Stimulated activated CD8-positive, alpha-beta memory T cell treated with anti-CD3 and anti-CD28 coated beads, Interleukin-15, amount 100 ng/mL, for 4 hours (primary cell): Measurements from ENCODE around the gene LPP.
"Not testable (repeated sequence)": the region's sequence is repeated elsewhere in the genome, so short reads cannot be mapped to it uniquely, and the experiment has no call there.

Experiments used
- DNase-seq, 2 donors: peaks; one replicate each; pipeline ENCODE4 v3.0.0-alpha.2; 2020; ENCODE audit warnings: low read depth in 2 of 2

Gene LPP

GRCh38 chr3:188397766-188398705, 244.1 kb downstream of the LPP start:
- no peak for DNase-seq

- DNase-seq: no peak
Measured at GRCh38 chr3:188400494-188401243, 246.7 kb downstream of the LPP start.

GRCh38 chr3:188401244-188401993, 247.5 kb downstream of the LPP start:
- DNase-seq: no peak

- no peak for DNase-seq
Measured at GRCh38 chr3:188402229-188402628, 248.3 kb downstream of the LPP start.

- no peak for DNase-seq
Measured at GRCh38 chr3:188403404-188403803, 249.4 kb downstream of the LPP start.

- no peak for DNase-seq
Measured at GRCh38 chr3:188404124-188404523, 250.2 kb downstream of the LPP start.

GRCh38 chr3:188404701-188405100, 250.7 kb downstream of the LPP start:
- no peak for DNase-seq

- DNase-seq: no peak
Measured at GRCh38 chr3:188407158-188407880, 253.4 kb downstream of the LPP start.

GRCh38 chr3:188408831-188409230, 254.9 kb downstream of the LPP start:
- no peak for DNase-seq

- DNase-seq: no peak
Measured at GRCh38 chr3:188411750-188412149, 257.8 kb downstream of the LPP start.

- no peak for DNase-seq
Measured at GRCh38 chr3:188415196-188415595, 261.2 kb downstream of the LPP start.

GRCh38 chr3:188416041-188416440, 262.1 kb downstream of the LPP start:
- DNase-seq: no peak

- no peak for DNase-seq
Measured at GRCh38 chr3:188417271-188417696, 263.3 kb downstream of the LPP start.

- no peak for DNase-seq
Measured at GRCh38 chr3:188417766-188418165, 263.8 kb downstream of the LPP start.

- no peak for DNase-seq
Measured at GRCh38 chr3:188421151-188421821, 267.3 kb downstream of the LPP start.

- DNase-seq: no peak
Measured at GRCh38 chr3:188421836-188422540, 268.0 kb downstream of the LPP start.

GRCh38 chr3:188427981-188428380, 274.0 kb downstream of the LPP start:
- DNase-seq: not testable (repeated sequence)

GRCh38 chr3:188431040-188431439, 277.1 kb downstream of the LPP start:
- DNase-seq: no peak

GRCh38 chr3:188431553-188431952, 277.6 kb downstream of the LPP start:
- DNase-seq: no peak
